PFSK-1 (cell line): ENCODE measurements around the gene TGM4.

Source experiments
- FOXP2 ChIP-seq: optimal IDR thresholded peaks from 2 replicates; pipeline ENCODE3; 2011; ENCODE audit warnings: borderline replicate concordance, control low read depth, inconsistent platforms; ENCODE audit not compliant: insufficient read depth; ENCODE audit errors: extremely low read length, extremely low read depth
- POLR2AphosphoS5 ChIP-seq: IDR thresholded peaks from 2 replicates; pipeline ENCODE4 v1.6.1; 2012; ENCODE audit warnings: low read depth, mild to moderate bottlenecking, control low read depth, low read length, moderate library complexity
- REST ChIP-seq, 2 experiments: IDR thresholded peaks; 2 replicates each; pipeline versions ENCODE4 v1.6.1 to v1.8.0; 2011 to 2012; ENCODE audit warnings: low read depth in 2 of 2, low read length in 2 of 2, control low read depth in 1 of 2, inconsistent platforms in 1 of 2, mild to moderate bottlenecking in 1 of 2, moderate library complexity in 1 of 2; ENCODE audit not compliant: insufficient read depth in 1 of 2
- SIN3A ChIP-seq: IDR thresholded peaks from 2 replicates; pipeline ENCODE4 v1.6.1; 2012; ENCODE audit warnings: mild to moderate bottlenecking, low read length, moderate library complexity, borderline replicate concordance; ENCODE audit not compliant: insufficient read depth
- TAF1 ChIP-seq: IDR thresholded peaks from 2 replicates; pipeline ENCODE4 v1.6.1; 2012; ENCODE audit warnings: low read length, control low read depth, borderline replicate concordance; ENCODE audit not compliant: insufficient read depth

GRCh38 chr3:44892689-44893088 lies 18.3 kb downstream of the TGM4 start:
- TF ChIP-seq REST (IDR thresholded peaks at IDR 0.05; ENCODE audit: insufficient read depth in 1 of 2, low read depth in 2 of 2, low read length in 2 of 2) (no peak), SIN3A (no peak), POLR2AphosphoS5 (no peak), TAF1 (no peak), FOXP2 (no peak)
